NCI-H345 (cell line): ENCODE results near the gene USB1.
"Not testable (repeated sequence)": the region's sequence is repeated elsewhere in the genome, so short reads cannot be mapped to it uniquely, and the experiment has no call there.

Experiments used
- DNase-seq: peaks from one replicate; lab custom pipeline; 2025; lab: John Stamatoyannopoulos, UW

Gene USB1

DNA sequence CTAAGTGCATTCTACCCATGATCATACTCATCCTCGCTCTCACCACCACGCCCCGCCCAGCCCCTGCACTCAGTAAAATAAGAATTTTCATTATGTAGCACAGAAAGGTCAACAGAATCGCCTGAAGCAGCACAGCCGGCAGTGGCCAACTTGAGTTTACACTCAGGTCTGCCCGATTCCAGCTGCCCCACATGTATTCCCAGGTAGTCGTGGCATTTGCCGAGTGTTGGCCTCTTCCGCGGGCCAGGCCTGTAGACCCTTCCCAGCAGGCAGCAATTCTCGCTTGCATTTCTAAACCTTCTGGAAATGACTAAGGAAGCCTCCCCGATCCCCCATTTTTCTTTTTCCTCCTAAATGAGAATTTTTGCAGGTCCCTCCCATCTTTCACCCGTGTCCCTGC lies 30.9 kb upstream of the USB1 start:
- no peak for DNase-seq

DNA sequence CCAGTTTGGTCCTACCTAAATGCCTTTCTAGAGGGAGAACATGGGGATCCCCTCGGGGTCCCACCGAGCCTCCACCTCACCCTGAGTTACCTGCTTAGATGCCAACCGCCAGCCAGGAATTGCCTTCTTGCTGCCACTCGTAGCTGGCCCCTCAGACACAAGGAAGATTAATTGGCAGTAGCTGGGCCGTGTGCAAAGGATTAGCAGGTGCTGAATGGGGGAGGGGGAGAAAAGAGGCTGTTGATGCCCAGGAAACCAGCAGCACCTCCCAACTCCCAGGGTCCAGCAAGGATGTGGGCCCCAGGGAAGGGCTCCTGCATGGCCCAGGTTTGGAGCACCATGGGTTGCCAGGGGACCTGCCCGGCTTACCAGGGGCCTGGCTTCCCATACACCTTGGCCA lies 30.2 kb upstream of the USB1 start, which contains the start of gene CNGB1:
Gene CNGB1 (minus strand): TSS at position 159 of the 400 bp plus-strand sequence. CDS start 3,842 bp downstream, outside the sequence.
- DNase-seq: no peak

DNA sequence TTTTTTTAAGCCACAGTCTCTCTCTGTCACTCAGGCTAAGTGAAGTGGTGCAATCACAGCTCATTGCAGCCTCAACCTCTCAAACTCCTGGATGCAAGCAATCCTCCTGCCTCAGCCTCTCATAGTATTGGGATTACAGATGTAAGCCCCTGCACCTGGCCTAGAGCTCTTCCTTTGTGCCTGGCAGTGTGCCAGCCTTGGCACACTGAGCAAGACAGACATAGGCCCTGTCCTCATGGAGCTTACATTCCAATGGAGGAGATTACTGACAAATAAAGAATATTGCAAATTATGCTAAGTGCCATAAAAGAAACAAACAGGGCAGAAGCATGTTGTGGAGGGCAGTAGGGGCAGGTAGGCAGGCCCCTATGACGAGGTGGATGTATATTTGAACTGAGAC lies 29.4 kb upstream of the USB1 start:
- DNase-seq: no peak

DNA sequence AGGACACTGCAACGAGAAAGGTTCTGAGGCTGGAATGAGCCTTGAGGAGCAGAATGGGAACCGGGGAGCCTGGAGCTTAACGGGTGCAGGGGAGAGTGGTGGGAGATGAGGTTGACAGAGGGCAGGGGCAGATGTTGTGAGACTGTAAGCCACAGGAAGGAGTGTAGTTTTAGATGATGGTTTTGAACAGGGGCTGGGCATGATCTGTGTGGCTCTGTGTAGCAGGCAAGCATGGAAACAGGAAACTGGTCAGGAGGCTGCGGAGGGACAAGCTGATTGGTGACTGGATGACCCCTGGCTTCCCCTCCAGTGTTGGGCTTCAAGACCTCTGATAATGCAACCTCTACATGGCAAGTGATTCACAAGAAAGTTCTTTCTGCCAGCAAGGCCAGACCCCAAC lies 28.9 kb upstream of the USB1 start:
- DNase-seq: no peak

DNA sequence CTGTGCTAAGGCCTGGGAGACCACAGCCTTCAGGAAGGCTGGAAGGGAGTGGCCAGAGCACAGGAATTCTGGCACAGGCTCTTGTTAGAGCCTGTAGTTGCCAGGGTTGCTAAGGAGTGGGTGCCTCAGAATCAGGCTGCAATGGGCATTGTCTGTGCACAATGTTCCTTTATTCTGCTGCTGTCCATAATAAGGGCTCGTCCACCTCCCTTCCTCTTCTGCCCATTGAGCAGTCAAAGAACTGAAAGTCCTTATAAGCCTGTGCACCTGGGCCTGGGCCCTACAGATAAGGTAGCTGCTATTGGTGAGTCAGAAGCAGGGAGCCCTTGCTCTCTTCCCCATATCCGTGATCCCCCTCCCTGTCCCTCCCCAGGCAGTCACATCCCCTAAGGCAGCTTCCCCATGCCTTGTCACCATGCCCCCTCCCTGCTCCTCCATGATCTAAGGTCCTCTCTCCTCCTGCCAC lies 24.8 kb upstream of the USB1 start:
- DNase-seq: no peak

DNA sequence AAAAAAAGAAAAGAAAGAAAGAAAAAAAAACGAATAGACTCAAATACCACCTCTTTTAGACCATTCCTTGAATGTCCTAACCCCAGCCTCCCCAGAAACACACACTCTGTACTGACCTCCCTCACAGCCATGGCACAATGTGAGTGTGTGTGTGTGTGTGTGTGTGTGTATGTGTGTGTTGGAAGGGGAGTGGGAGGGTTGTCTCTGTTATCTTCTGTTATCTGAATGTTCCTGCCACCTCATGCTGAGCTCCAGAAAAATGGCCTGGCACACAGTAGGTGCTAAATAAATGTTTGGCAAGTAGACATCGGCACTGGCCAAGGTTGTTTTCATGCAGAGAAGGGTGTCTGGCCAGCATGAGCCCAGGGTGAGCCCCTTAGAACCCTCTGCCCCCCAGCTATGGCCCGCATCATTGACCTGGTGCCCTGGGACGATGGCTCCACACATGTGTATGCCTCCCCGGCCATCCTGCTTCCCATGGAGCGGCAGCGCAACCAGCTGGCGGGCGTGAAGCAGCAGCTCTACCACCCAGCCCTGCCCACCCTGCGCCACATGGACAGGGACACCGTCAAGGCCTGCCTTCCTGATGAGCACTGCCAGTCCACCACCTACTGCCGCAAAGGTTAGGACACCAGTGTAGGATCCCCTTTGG lies 23.7 kb upstream of the USB1 start:
- DNase-seq: no peak

DNA sequence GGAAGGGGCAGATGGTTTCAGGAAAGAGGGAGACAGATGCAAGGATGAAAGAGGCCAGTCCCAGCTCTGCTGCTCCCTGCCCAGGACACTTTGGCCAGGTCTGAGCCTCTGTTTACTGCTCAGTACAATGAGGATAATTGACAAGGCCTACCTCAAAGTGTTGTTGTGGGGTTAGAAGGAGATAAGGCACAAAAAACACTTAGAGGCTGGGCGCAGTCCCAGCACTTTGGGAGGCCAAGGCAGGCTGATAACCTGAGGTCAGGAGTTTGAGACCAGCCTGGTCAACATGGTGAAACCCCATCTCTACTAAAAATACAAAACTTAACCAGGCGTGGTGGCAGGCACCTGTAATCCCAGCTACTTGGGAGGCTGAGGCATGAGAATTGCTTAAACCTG lies 23.1 kb upstream of the USB1 start:
- DNase-seq: not testable (repeated sequence)

DNA sequence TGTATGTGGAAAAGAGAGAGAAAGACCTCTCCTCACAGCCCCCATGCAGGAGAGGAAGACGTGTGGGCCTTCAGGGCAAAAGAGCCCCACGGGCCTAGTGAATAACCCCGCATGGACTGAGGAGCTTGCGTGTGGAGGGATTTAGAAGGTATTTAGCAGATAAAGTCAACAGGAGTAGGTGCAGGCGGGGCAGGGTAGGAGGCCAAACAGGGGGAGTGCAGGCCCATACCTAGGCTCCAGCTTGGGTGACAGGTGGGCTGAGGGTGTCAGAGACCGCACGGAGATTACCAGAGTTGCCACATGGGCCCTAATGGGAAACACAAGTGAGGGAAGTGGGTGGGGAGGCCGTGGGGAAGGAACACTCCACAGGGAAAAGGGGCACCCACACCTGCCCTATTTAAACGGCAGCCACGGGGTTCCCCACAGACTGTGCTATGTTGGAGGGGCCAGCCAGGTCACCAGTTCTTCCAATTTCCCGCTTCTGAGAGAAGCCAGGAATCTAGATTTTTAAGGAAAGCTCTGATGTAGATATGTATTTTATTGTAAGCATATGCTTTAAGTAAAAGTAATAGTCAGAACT lies 22.1 kb upstream of the USB1 start:
- no peak for DNase-seq

DNA sequence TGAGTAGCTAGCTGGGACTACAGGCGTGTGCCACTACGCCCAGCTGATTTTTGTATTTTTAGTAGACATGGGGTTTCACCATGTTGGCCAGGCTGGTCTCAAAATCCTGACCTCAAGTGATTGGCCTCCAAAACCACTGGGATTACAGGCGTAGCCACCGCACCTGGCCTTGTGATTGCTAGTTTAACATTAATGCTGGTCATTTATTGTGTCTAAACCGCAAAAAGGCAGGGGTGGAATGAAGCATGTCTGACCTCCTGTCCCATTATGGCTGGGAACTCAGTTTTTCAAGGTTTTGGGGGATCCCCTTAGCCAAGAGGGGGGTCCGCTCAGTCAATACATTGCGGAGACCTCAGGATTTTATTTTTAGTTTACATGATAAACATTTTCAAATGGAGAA lies 19.6 kb upstream of the USB1 start:
- no peak for DNase-seq

DNA sequence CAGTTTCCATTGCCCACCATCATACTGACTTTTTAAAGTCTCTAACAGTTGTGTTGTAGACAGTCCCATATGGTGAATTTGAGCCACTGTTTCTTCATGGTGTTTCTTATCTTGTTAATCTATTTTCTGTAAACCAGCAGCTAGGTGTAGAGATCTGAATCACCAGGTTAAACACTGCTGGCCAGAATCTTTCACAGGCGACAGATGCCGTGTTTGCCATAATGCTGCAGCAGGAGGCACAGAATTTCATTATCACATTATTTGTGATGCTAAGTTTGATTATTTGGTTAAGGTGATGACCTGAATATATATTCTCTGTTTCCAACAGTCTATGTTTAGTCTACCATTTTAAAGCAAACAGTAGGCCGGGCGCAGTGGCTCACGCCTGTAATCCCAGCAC lies 18.8 kb upstream of the USB1 start:
- no peak for DNase-seq

DNA sequence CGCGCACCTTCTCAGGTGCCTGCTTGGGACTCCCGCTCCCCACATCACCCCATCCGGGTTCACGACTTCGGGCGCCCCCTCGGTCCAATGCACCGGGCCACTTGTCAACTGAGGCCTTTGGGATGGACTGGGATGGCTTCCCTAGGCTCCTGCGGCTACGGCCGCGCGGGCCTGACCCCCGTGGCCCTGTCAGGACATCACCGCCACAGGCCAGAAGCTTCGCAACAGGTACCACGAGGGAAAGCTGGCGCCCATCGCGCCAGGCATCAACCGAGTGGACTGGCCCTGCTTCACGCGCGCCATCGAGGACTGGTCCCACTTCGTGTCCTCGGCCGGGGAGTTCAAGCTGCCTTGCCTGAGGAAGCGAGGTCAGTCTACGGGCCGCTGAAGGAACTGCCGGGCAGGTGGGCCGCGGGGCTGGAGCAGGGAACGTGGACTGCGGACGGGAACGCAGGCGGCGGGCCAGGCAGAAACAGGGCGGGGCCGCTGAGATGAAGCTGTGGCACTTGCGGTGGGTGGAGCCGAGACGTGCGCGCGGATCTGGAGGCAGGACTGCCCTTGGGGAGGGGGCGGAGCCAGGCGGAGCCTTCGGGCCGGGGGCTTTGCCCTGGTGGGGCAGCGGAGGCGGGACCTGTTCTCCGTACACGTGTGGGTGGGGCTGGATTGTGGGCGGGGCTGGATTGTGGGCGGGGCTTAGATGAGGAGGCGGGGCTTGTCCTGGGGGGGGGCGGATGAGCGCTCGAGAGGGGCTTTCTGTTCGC lies 16.6 kb upstream of the USB1 start:
- DNase-seq: no peak

DNA sequence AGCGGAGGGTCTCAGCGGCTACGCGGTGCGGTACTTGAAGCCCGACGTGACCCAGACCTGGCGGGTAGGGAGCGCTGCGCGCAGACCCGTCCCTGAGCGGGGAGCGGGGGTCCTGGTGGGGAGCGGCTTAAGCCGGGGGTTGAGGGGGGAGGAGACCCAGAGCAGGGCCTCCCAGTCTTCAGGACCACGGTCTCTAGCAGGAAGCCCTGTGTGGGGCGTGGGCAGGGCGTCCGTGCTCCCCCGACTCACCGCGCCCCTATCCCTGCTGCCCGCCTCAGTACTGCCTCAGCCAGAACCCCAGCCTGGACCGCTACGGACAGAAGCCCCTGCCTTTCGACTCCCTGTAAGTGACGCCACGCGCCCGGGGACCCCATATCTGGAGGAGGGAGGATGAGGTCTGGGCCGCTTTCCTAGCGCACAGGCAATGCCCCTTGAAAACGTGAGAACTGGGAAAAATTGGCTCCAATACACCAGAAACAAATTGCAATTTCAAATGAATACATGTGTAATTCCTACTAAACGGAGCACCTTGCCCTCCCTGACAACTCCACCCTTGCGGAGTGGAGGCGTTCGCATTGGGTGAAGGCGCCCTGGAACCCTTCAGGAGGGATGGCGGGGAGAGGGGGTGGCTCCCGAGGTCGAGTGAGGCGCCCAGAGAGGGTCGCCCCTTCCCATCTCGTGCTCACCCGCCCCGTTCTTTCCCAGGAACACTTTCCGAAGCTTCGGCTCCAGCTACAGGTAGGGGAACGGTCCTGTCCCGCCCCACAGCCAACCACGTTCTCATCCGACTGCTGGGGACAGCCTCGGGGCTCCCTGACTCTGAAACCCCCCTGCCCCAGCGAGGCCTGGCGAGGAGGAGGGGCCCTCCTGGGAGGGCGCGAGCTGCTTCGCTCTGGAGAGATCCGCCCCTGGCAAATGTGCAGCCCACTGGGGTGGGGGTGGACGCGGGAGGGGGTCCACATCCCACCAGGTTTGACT lies 15.7 kb upstream of the USB1 start:
- no peak for DNase-seq

DNA sequence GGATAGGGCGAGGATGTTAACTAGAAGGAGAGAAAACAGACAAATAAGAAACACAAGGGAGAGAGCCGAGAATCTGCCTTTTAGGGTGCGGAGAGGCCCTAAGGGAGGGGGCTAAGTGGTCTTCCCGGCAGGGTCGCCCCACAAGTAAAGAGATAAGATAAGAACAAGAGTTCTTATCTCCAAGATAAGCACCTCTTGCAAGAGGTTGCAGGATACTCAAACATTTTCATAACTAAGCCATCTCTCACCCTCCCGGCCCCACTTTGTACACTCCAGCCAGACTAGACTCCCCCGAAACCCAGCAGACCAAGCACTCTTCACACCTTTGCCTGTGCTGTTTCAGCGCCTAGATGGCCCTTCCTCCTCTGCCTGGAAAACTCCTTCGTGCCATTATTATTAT lies 15.0 kb upstream of the USB1 start:
- no peak for DNase-seq

DNA sequence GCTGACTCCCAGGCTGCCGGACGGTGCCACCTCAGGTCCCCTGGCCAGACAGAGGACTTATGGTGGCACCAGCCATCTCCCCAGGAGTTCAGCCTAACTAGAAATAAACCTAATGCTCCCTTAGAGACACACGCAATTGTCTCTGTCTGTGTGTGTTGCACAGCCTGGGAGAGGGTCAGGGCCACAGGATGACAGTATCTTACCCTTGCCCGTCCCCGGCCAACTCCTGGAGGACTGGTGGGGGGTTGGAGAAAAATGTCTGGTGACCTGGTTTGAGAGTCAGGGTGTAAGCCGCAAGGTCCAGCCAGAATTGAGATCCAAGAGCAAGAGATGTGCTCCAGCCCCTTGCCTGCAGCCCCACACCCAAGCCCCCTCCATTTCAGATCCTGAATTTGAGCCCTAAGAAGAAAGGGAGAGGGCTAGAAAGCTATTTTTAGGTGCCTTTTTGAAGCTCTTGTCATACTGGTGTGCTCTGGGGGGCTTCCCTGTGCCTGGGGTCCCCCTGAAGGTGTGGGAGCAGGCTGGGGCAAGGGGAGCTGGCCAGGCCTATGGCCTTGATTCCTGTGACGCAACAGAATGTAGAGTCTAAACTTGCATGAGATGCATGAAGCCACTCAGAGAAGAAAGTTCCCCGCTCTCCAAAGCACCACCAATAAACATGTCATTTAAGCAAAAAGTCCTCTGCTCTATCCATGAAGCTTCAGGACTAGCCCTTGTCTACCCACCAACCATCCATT lies 13.6 kb upstream of the USB1 start:
- no peak for DNase-seq

DNA sequence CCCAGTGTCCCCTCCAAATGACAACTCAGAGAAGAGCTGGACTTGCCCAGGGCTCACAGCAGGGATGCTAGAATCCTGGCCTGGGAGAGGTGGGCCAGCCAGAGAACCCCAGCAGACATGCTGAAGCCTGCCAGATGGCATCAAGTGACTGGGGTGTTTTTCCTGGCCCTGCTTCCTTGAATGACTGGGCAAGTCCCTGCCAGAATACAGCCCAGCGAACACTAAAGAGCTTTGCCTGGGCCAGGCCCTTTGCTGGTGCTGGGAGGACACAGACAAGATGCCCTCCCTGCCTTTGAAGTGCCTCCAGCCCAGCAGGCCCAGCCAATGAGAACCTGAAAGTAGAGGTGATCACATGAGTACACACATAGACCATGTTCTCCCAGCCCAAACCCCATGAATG lies 12.3 kb upstream of the USB1 start:
- peak; percentile 17 for DNase-seq

DNA sequence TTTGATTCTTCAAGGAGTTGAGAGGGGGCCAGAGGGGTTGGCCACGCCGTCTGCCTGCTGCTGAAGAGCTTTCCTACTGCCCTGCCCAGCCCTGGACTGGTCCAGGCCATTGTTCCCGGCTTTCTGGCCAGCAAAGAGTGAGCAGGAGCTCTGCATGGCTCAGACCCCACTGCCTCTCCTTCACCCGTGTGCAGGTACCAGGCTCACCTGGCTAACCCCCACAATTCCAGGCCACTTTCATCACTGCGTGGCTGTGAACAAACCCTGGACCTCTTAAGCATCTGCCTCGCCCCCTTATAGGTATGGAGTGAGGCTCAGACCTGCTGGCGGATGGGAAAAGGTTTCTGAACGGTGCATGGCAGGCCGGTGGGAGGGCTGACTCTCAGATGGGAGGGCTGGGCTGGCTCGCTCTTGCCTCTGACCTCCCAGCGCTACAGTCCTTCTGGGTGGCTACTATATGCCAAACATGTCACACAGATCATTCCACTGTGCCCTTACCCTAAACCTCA lies 9.6 kb upstream of the USB1 start:
- no peak for DNase-seq

DNA sequence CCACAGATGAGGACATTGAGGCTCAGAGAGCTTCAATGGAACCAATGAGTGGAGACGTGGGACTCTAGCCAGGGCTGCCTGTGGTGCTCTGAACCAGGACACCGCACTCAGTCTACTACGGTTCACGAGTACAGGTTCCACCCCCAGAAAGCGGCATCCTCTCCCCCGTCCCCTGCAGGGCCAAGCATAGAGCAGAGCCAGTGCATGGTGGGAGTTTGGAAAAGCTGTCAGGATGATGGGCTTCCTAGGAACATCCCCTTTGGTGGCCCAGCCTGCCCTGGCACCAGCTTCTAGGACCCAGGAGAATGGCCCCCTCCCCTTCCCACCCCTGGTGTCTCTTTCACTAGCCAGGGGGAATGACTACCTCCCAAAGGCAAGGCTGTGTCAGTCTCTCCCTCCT lies 9.1 kb upstream of the USB1 start:
- DNase-seq: no peak

DNA sequence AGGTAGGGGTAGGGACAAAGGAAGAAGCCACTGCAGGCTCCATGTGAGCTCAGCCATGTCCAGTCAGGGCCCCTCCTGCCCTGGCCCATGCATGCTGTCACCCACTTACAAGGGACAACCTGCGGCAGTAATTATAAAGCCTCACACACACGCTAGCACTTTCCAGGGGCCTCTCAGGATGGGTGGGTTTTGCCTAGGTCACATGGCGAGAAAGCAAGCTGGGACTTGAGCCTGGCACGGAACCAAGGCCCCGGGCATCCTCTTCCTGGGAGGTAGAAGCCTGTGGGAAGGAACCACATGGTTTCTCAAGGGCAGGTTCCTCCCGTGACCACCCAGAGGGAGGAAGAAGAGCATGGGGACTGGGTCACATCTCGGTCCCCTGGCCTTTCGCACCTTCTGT lies 7.8 kb upstream of the USB1 start:
- DNase-seq: peak; percentile 87

DNA sequence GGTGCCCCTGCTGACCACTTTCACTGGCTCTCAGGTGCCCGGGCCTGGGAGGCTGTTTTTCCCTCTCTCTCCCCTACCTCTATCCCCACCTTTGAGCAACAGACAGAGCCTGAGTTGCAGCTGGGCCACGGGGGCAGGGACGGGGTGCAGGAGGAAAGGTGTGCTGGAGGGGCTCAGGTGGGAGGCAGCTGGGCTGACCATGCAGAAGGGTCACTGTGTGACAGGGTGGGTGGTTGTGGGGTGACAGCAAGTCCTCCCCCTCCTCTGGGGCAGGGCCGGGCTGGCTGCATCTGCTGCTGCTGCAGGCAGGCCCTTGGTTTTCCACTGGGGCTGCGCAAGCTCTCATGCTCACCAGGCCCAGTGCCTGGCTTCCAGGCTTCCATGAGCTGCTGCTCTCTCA lies 7.3 kb upstream of the USB1 start:
- DNase-seq: no peak

DNA sequence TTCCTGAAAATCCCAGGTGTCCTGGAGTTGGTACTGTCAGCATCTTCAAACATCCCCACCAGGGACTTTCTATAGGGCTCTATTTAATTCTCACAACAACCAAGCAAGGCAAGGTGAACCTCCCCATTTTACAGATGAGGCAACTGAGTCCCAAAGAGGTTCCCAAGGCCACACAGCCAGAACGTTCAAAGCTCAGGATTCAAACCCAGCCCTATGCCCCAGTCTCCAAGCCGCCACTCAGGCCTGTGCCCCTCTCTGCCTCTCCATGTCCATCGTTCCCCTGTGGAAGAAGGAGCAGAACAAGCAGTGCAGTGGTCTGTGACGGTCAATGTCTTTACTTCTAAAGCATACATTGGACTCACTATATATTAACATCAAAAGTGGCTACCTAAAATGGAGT lies 6.8 kb upstream of the USB1 start:
- DNase-seq: no peak

DNA sequence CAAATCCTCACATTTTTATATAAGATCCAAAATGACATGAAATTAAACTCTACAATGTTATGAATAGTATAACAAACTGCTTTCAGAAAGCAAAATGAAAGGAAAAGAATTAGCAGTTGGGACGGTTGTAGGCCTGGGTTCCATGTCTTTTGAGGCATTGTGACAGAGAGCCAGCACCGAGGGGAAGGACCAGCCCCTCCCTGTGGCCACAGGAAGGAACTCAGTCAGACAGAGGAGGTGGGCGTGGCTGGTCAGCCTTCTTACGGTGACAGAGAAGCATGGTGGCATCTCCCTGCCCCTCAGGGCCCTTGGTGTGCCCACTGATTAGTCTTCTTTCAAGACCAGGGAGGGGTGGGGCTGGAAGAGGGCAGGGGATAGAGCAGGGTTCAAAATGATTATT lies 6.4 kb upstream of the USB1 start:
- no peak for DNase-seq
